GM18873 (cell line): ENCODE results near the gene GOLT1A.

Experiments used
- ATAC-seq: cut with Tn5 transposase; IDR thresholded peaks from one replicate; pipeline ENCODE4 v1.9.1; 2021; ENCODE audit warnings: mild to moderate bottlenecking, moderate library complexity, moderate number of reproducible peaks; ENCODE audit not compliant: unreplicated experiment, low FRiP score

The GOLT1A gene

GRCh38 chr1:204213668-204214662 lies at the start of gene GOLT1A:
Gene GOLT1A, minus strand, starts transcription at chr1:204213988. Its CDS starts 82 bp downstream, at chr1:204213906.
- peak; percentile 51 for ATAC-seq

GRCh38 chr1:204263254-204263910 lies 49.6 kb upstream of the GOLT1A start:
- ATAC-seq = no peak

GRCh38 chr1:204262506-204263253 lies 48.9 kb upstream of the GOLT1A start:
- ATAC-seq = no peak

GRCh38 chr1:204261746-204262505 lies 48.1 kb upstream of the GOLT1A start:
- ATAC-seq = no peak

GRCh38 chr1:204261266-204261665 lies 47.5 kb upstream of the GOLT1A start:
- no peak for ATAC-seq

GRCh38 chr1:204260601-204261197 lies 46.9 kb upstream of the GOLT1A start:
- no peak for ATAC-seq

- ATAC-seq = no peak
These were observed 46.0 kb upstream of the GOLT1A start for GRCh38 chr1:204259782-204260181.

- ATAC-seq = no peak
These were observed 45.4 kb upstream of the GOLT1A start for GRCh38 chr1:204259196-204259595.

- no peak for ATAC-seq
These were observed 44.7 kb upstream of the GOLT1A start for GRCh38 chr1:204258213-204259115.

GRCh38 chr1:204257446-204257845 lies 43.7 kb upstream of the GOLT1A start:
- no peak for ATAC-seq

- no peak for ATAC-seq
These were observed 42.7 kb upstream of the GOLT1A start for GRCh38 chr1:204256531-204256930.

- no peak for ATAC-seq
These were observed 42.2 kb upstream of the GOLT1A start for GRCh38 chr1:204255966-204256365.

- no peak for ATAC-seq
These were observed 41.4 kb upstream of the GOLT1A start for GRCh38 chr1:204255225-204255624.

GRCh38 chr1:204254031-204254661 lies 40.4 kb upstream of the GOLT1A start:
- ATAC-seq = no peak

GRCh38 chr1:204251926-204252689 lies 38.3 kb upstream of the GOLT1A start:
- ATAC-seq = no peak

- no peak for ATAC-seq
These were observed 37.5 kb upstream of the GOLT1A start for GRCh38 chr1:204251286-204251685.

GRCh38 chr1:204250428-204251030 lies 36.7 kb upstream of the GOLT1A start:
- no peak for ATAC-seq
